ENCODE measurements around the gene GPR183.

The GPR183 gene

GRCh38 chr13:99311137-99311536 lies 3.9 kb upstream of the GPR183 start:
- no peak for DNase-seq

GRCh38 chr13:99310382-99311031 lies 3.3 kb upstream of the GPR183 start:
- no peak for DNase-seq

GRCh38 chr13:99308471-99309087 lies 1.4 kb upstream of the GPR183 start:
- no peak for DNase-seq

GRCh38 chr13:99307648-99308339 lies 595 bp upstream of the GPR183 start:
- peak; percentile 58 for DNase-seq

GRCh38 chr13:99305566-99305965 lies 1.6 kb downstream of the GPR183 start:
- no peak for DNase-seq

GRCh38 chr13:99305158-99305557 lies 2.0 kb downstream of the GPR183 start:
- DNase-seq = no peak

- no peak for DNase-seq
Measured at GRCh38 chr13:99304541-99304940, 2.7 kb downstream of the GPR183 start.

- peak; percentile 64 for DNase-seq
Measured at GRCh38 chr13:99303863-99304521, 3.2 kb downstream of the GPR183 start.

- DNase-seq = no peak
Measured at GRCh38 chr13:99302637-99303505, 4.3 kb downstream of the GPR183 start.

- DNase-seq = no peak
Measured at GRCh38 chr13:99301913-99302636, 5.1 kb downstream of the GPR183 start.

- DNase-seq = no peak
Measured at GRCh38 chr13:99301056-99301838, 6.0 kb downstream of the GPR183 start.

GRCh38 chr13:99299920-99300341 lies 7.3 kb downstream of the GPR183 start:
- DNase-seq = no peak

- DNase-seq = no peak
Measured at GRCh38 chr13:99299256-99299919, 7.8 kb downstream of the GPR183 start.

GRCh38 chr13:99298056-99298455 lies 9.1 kb downstream of the GPR183 start:
- DNase-seq = no peak

- DNase-seq = no peak
Measured at GRCh38 chr13:99297331-99297730, 9.9 kb downstream of the GPR183 start.

GRCh38 chr13:99296398-99296797 lies 10.8 kb downstream of the GPR183 start:
- DNase-seq = peak; percentile 59

GRCh38 chr13:99295488-99296252 lies 11.5 kb downstream of the GPR183 start:
- no peak for DNase-seq

GRCh38 chr13:99294958-99295357 lies 12.2 kb downstream of the GPR183 start:
- no peak for DNase-seq

- no peak for DNase-seq
Measured at GRCh38 chr13:99294198-99294597, 13.0 kb downstream of the GPR183 start.

- no peak for DNase-seq
Measured at GRCh38 chr13:99293178-99293577, 14.0 kb downstream of the GPR183 start.

Measured in CD4-positive, alpha-beta T cell treated with Interleukin-12 subunit alpha and Interleukin-12 subunit beta, for 1 hour (primary cell).